PC-3 (cell line): ENCODE data around the gene ARHGAP27. TPM values are rescaled to one million over a fixed set of nuclear protein-coding genes. Genes with fewer than 3 reads are reported as not detected.

Experiments used
- ATAC-seq: fragments of 200-7000 bp; cut with Tn5 transposase; 2 replicates; pipeline ENCODE4 v1.9.1; 2020; ENCODE audit warnings: mild to moderate bottlenecking, moderate library complexity
- BruUV-seq: library from RNA; stranded (reverse); fragments of 400-500 nt; replicated peaks from 2 replicates; lab custom pipeline; 2021; lab: Mats Ljungman, UMichigan
- CTCF ChIA-PET: fragments of 300-600 bp; sonication (Branson Sonifier 250); formaldehyde crosslinking; loops from one replicate; lab custom pipeline; 2022; ENCODE audit warnings: antibody characterized with exemption; lab: Charles Lee
- POLR2A ChIA-PET: fragments of 300-600 bp; sonication (Branson Sonifier 250); formaldehyde crosslinking; loops from one replicate; lab custom pipeline; 2022; ENCODE audit warnings: antibody characterized with exemption; ENCODE audit not compliant: unreplicated experiment; lab: Charles Lee
- DNase-seq: peaks from one replicate; pipeline ENCODE4 v3.0.0-alpha.2; 2015
- H2AFZ ChIP-seq: fragments of 300-600 bp; sonication (generic); 2 replicates; pipeline ENCODE4 v1.6.0; 2016; ENCODE audit warnings: antibody characterized with exemption, low read length
- H3F3A ChIP-seq: fragments of 300-600 bp; sonication (generic); one replicate; pipeline ENCODE4 v1.6.0; 2017; ENCODE audit warnings: antibody characterized with exemption, low read length, control low read depth, mild to moderate bottlenecking; ENCODE audit not compliant: unreplicated experiment
- H3K27ac ChIP-seq: fragments of 300-600 bp; sonication (generic); 2 replicates; pipeline ENCODE4 v1.5.1; 2016; ENCODE audit warnings: mild to moderate bottlenecking, low read length
- H3K27me3 ChIP-seq: fragments of 300-600 bp; sonication (generic); 2 replicates; pipeline ENCODE4 v1.6.1; 2016; ENCODE audit warnings: low read length, mixed read lengths
- H3K36me3 ChIP-seq: fragments of 300-600 bp; sonication (generic); 2 replicates; pipeline ENCODE4 v1.6.1; 2016; ENCODE audit warnings: low read depth, mixed run types, low read length, mixed read lengths
- H3K4me1 ChIP-seq: fragments of 300-600 bp; sonication (generic); 2 replicates; pipeline ENCODE4 v1.5.1; 2016; ENCODE audit warnings: low read length; ENCODE audit not compliant: insufficient read depth
- H3K4me2 ChIP-seq: fragments of 300-600 bp; sonication (generic); 2 replicates; pipeline ENCODE4 v1.6.0; 2016; ENCODE audit warnings: low read length
- H3K4me3 ChIP-seq: fragments of 300-600 bp; sonication (generic); 2 replicates; pipeline ENCODE4 v1.5.1; 2016; ENCODE audit warnings: mild to moderate bottlenecking, low read length, mixed read lengths
- H3K79me2 ChIP-seq: fragments of 300-600 bp; sonication (generic); 2 replicates; pipeline ENCODE4 v1.6.1; 2017; ENCODE audit warnings: low read length, mixed read lengths
- H3K9ac ChIP-seq: fragments of 300-600 bp; sonication (generic); 2 replicates; pipeline ENCODE4 v1.6.0; 2016; ENCODE audit warnings: mild to moderate bottlenecking, low read length
- H3K9me2 ChIP-seq: fragments of 300-600 bp; sonication (generic); replicated peaks from 2 replicates; pipeline ENCODE4 v1.6.1; 2016; ENCODE audit warnings: mixed run types, low read length, mixed read lengths
- H3K9me3 ChIP-seq: fragments of 300-600 bp; sonication (generic); 2 replicates; pipeline ENCODE4 v1.6.1; 2016; ENCODE audit warnings: low read length, mixed read lengths
- H4K20me1 ChIP-seq: fragments of 300-600 bp; sonication (generic); 2 replicates; pipeline ENCODE4 v1.6.1; 2016; ENCODE audit warnings: low read length, mixed read lengths
- CTCF ChIP-seq: fragments of 300-600 bp; sonication (generic); conservative IDR thresholded peaks from 2 replicates; pipeline ENCODE4 v1.5.1; 2017; ENCODE audit warnings: antibody characterized with exemption, low read depth, mild to moderate bottlenecking, low read length
- EZH2 ChIP-seq: fragments of 300-600 bp; sonication (generic); IDR thresholded peaks from one replicate; pipeline ENCODE4 v1.6.1; 2017; ENCODE audit warnings: antibody characterized with exemption, mild to moderate bottlenecking, low read length; ENCODE audit not compliant: unreplicated experiment
- EZH2phosphoT487 ChIP-seq: fragments of 300-600 bp; sonication (generic); IDR thresholded peaks from 2 replicates; pipeline ENCODE4 v1.6.1; 2018; ENCODE audit warnings: mild to moderate bottlenecking, antibody characterized with exemption, low read length, borderline replicate concordance
- intact Hi-C: fragments of 100-400 bp; cut with micrococcal nuclease; formaldehyde crosslinking; loops from 2 replicates; pipeline ENCODE4 v1.9.0; 2023
- total RNA-seq: library from RNA; depleted of rRNA; stranded (reverse); fragments of >200 nt; gene quantifications from 2 replicates; pipeline ENCODE4 v1.2.3, GENCODE V29; 2014

The ARHGAP27 gene
- total RNA-seq, 1 experiment from 2014 or later = 119 TPM

- Histone ChIP-seq H3K4me1 (no peaks in the 10 kb centered on the region), H2AFZ (no peak overlapping the region), H3K27ac (no peak overlapping the region), H3F3A (no peaks in the 10 kb centered on the region), H3K4me2 (no peak overlapping the region), H3K9ac (no peak overlapping the region), H3K79me2 (no peaks in the 10 kb centered on the region), H3K4me3 (no peak overlapping the region), H4K20me1 (no peaks in the 10 kb centered on the region), H3K9me3 (no peaks in the 10 kb centered on the region), H3K36me3 (peaks cover 44% of the 10 kb centered on the region; the same call in 1 of the 2 replicates), H3K9me2 (no peaks in the 10 kb centered on the region), H3K27me3 (no peaks in the 10 kb centered on the region)
- TF ChIP-seq CTCF = no peak
- no peak for TF ChIP-seq EZH2phosphoT487
- no peak for TF ChIP-seq EZH2
- CTCF ChIA-PET = interaction anchor here (0.5 to 4.0 kb wide), 2 partner anchors 13 to 29 kb away, joined by 3 to 45 read pairs; no protein-coding TSS in a partner anchor
- intact Hi-C loops = no loop called here
- POLR2A ChIA-PET = no interaction called here
- no peak for ATAC-seq
- no peak for DNase-seq
- BruUV-seq = no TSS peak
Measured at GRCh38 chr17:45396496-45397205, 36.0 kb downstream of the ARHGAP27 start.

GRCh38 chr17:45395569-45396415 lies 36.9 kb downstream of the ARHGAP27 start:
- no peak for TF ChIP-seq EZH2
- no peak for TF ChIP-seq EZH2phosphoT487
- TF ChIP-seq CTCF = no peak
- Histone ChIP-seq H3K27ac (no peak overlapping the region), H3K27me3 (no peaks in the 10 kb centered on the region), H3K4me2 (no peak overlapping the region), H3F3A (no peaks in the 10 kb centered on the region), H3K9me2 (no peaks in the 10 kb centered on the region), H4K20me1 (no peaks in the 10 kb centered on the region), H3K36me3 (peaks cover 36% of the 10 kb centered on the region; the same call in 1 of the 2 replicates), H2AFZ (no peak overlapping the region), H3K4me1 (no peaks in the 10 kb centered on the region), H3K9ac (no peak overlapping the region), H3K9me3 (no peaks in the 10 kb centered on the region), H3K4me3 (no peak overlapping the region), H3K79me2 (no peaks in the 10 kb centered on the region)
- POLR2A ChIA-PET = no interaction called here
- ATAC-seq (no peak), DNase-seq (no peak)
- CTCF ChIA-PET = interaction anchor here (4.0 kb wide), 1 partner anchor 30 kb away, joined by 45 read pairs; no protein-coding TSS in a partner anchor
- intact Hi-C loops = loop anchor here (1.0 kb wide), 1 partner anchor 30 kb away; no protein-coding TSS in a partner anchor
- no TSS peak for BruUV-seq
